DMS79 (cell line): ENCODE results near the gene PUDP.
"Not testable (repeated sequence)": the region's sequence is repeated elsewhere in the genome, so short reads cannot be mapped to it uniquely, and the experiment has no call there.

ENCODE experiments used
- DNase-seq: peaks from one replicate; lab custom pipeline; 2025; lab: John Stamatoyannopoulos, UW

Gene PUDP

GRCh38 chrX:7109838-7110793 is 37.8 kb downstream of the PUDP start:
- no peak for DNase-seq

DNA sequence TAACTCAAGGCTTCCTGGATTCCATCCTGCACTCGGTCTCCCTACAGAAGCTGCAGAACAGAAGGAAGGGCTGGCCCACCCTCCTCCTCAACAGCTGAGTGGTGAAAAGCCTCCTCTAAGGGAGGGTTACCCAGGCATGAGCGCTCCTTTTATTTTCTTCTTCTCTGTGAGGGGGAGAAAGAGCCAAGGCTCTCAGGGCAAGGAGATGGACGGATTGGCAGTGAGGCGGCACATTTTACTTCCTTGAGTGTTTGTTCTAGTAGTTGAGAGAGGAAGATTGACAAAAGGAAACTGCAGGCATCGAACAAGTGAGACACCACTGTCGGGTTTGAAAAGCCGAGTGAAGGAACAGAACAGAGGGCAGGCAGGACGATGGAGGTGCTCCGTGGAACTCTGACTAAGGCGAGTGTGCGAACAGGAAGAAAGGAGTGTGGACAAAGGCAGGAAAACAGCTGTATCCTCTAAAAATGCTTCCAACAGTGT is 38.9 kb downstream of the PUDP start:
- peak; percentile 60 for DNase-seq

DNA sequence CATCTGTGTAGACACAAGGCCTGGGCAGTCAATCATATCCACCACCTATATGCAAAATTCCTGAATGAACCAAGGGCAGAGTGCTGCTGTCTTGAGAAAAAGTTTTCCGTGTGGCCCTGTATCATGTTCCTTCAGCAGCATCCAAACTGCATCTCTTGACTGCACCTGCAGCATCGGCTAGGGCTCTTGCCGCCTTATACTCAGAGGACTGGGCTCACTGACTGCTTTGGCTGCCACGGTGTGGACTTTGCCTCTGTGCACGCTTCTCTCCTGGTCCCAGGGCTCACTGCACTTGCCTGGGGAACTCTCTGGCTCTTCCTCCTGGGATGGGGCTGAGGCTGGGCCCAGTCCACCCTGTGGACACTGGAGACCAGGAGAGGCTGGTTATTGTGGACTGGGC is 39.9 kb downstream of the PUDP start:
- no peak for DNase-seq

DNA sequence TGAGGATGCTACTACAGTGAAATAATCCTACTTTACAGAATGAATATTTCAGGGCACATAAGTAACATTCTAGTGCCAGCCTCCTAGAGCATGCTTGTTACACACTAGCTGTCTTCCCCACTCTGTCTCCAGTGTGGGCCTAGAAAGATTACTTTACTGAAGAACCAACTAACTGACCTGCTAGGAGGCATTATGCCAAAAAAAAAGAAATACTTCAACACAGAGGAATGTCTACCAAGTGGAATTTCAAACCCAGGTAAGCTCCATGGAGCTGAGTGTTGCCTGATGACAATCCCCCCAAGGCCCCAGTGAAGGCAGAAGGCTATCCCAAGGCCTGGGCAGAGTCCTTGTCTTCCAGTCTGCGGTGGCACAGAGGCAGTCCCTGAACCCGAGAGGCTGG is 41.3 kb downstream of the PUDP start:
- DNase-seq, result no peak

DNA sequence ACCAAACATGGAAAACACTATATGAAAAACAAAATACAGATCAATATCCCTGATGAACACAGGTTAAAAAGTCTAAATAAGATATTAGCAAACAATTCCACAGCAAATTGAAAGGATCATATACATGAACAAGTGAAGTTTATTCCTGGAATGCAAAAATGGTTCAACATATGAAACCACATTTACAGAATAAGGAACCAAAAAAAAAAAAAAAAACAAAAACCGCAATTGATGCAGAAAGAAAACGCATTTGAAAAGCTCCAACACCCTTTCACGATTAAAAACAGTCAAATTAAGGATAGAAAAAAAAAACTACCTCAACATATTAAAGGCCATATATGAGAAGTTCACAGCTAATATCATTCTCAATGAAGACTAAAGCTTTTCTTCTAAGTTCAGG is 45.8 kb downstream of the PUDP start:
- DNase-seq, result no peak

DNA sequence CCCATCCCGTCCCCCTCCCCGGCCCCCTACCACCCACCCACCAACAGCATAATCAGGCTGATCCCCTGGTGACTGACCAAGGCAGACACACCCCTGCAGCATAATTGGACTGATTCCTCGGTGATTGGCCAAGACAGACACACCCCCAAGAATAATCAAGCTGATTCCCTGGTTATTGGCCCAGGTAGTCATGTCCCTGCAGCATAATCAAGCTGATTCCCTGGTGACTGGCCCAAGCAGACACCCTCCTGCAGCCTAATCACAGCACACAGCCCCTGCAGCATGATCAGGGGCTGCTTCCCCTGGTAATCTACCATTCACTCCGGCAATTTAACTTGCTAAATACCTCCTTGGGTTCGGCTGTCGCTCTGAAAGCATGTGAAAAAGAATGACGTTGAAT is 47.9 kb downstream of the PUDP start:
- no peak for DNase-seq

GRCh38 chrX:7095657-7096056 is 52.3 kb downstream of the PUDP start:
- not testable (repeated sequence) for DNase-seq

- no peak for DNase-seq
Observed at GRCh38 chrX:7093305-7093704, 54.6 kb downstream of the PUDP start.

DNA sequence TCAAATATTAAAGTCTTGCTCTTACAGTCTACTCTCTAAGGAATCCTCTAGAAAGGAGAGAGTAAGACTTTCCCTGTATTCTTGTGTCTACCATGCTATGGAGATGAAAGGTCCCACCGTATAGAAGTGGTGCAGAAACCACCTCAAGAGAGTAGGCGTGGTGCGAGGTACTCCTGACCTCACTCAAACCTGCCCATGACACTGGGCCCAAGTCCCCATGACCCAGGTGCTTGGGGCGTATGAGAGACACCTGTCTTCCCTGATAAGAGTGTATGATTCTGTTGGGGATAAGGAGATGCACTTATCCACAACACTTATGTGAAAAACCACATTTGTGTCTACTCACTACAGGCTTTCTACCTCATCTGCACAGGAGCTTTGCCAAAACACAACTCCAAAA is 55.4 kb downstream of the PUDP start:
- no peak for DNase-seq

DNA sequence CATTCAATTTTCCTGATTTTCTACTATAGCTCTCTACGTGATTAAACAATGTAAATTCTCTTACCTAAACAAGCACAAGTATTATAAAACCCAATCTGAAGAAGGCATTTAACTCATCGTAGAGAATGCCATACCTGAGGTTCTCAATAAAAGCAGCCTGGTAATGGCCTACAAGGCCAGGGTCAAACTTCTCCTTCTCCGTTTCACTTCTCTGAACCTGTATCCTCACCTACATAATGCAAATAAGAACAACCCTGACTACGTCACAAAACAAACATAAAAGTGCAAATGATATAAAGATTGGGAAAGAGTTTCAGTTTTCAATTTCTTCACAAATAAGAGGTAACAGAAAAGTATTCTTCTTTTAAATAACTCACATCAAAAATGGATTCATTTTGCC is 56.0 kb downstream of the PUDP start:
- no peak for DNase-seq

DNA sequence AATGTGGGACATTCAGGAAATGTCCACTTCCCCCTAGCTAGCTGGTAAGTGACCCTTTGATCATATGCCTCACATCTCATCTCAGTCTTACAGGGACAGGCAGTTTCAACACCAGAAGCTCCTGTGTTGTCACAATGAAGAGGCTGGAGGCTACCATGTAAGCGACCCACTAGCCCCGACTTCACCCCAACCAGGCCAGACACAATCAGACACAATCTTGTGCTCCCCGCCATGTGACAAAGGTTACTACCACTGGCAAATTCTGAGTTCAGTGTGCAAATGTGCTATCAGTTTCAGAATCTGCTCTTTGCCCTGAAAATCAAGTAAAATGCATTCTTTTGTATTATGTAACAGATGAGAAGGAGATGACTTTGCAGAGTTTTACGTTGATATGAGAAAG is 57.3 kb downstream of the PUDP start:
- DNase-seq, result no peak

DNA sequence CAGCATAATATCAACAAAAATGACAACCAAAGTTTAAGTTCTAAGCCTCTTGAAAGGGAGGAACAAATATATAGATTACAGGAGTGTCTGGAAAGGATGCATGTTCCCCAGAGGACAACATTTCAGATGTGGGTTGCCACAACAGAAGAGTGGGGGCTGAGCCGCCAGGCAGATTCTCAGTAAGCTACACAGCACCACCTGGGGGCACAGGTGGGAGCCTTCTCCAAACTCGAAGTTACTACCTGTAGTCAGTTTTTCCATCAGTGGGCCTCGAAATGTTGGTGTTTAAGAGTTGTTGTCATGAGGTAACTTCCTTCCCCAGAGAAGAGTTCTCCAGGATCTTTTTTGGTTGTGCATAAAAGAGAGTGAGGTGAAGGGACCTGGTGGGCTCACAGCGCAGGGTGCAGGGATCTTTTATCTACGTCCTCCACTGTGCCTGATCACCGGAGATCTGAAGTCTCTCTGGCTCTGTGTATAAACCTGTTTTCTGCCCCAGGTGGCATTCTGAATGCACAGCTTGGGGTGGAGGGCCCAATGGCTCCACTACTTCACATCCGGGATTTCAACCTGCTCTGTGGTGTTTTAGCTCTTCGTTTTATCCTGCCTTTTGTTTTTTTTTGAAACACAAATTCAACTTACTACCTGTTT is 58.9 kb downstream of the PUDP start:
- no peak for DNase-seq

DNA sequence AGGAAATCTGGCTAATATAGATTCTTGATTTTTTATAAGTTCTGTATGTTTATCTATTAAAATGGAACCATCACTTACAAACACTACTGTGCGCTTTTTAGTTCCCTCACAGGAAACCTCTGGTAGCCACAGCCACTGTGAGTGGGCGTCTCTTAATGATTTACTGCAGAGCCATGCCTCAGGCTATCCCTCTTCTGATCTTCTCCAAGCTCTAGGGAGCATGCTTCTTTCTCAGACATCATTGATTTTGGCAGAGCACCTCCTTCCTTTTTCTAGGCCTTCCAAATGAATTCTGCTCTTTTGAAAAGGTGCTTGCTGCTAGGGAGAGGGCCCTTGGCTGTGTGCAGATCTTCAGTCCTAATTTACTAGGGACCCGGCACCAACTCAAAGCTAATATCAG is 61.6 kb downstream of the PUDP start:
- no peak for DNase-seq

DNA sequence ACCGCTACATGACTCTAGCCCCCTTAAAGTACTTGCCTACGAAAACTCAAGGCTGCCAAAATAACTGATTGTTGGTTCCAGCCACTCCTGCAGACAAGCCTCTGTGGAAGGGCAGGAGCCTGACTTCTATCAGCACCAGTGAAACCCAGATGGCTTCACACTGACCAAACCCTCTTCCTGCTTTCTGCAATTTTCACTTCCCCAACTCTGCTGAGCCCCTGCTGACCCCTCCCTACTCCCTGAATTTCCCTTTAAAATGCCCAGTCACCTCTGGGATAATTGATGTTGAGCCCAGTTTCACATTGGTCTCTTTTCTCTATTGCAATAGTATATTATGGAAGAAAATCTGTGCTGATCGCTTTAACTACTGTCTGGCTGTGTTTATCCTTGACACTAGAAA is 62.1 kb downstream of the PUDP start:
- no peak for DNase-seq

DNA sequence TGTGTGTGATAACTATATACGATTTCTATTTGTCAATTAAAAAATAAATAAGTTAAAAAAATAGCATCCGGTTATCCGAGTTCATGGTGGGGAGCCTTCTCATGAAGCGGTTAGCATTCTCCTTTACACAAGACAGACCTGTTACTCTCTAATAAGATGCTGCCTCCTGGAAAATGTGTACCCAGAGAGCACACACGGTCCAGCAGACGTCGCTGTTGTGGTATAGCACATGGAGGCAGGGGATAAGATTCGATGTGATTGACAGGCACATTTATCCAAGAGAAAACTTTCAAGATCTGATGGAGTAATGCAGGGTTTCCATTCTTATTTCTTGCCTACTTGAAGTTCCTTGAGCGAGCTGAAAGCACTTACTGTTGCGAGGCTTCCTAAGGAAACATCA is 63.1 kb downstream of the PUDP start:
- no peak for DNase-seq

GRCh38 chrX:7083468-7084396 is 64.2 kb downstream of the PUDP start:
- no peak for DNase-seq

- DNase-seq, result no peak
Observed at GRCh38 chrX:7083021-7083420, 64.9 kb downstream of the PUDP start.

- DNase-seq, result no peak
Observed at GRCh38 chrX:7082556-7082955, 65.4 kb downstream of the PUDP start.

- DNase-seq, result no peak
Observed at GRCh38 chrX:7077241-7078230, 70.4 kb downstream of the PUDP start.

DNA sequence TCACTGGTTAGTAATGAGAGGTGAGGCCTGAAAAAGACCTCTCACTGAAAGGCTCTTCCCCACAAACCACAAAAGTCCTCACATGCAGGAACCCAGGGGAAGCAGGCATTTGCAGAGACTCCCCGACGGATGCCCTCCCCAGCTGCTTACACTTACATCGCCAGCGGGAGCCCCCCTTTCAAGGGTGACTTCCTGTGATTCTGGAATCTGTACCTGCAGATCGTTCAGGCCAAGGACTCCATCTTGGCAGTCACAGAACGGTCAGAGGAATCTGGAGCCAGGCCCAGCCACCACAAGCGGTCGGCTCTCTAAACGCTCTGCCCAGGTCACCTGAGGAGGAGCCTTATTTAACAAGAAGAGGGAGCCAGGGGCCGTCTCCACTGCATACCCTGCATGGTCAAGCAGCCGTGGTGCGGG is 71.7 kb downstream of the PUDP start:
- DNase-seq, result no peak

- DNase-seq, result no peak
Observed at GRCh38 chrX:7074908-7075204, 73.1 kb downstream of the PUDP start.
